Measurements from ENCODE around the gene TBC1D30. TPM values are rescaled to one million over a fixed set of nuclear protein-coding genes. Genes with fewer than 3 reads are reported as not detected.
"Not testable (repeated sequence)": the region's sequence is repeated elsewhere in the genome, so short reads cannot be mapped to it uniquely, and the experiment has no call there.

Gene TBC1D30, protein sequence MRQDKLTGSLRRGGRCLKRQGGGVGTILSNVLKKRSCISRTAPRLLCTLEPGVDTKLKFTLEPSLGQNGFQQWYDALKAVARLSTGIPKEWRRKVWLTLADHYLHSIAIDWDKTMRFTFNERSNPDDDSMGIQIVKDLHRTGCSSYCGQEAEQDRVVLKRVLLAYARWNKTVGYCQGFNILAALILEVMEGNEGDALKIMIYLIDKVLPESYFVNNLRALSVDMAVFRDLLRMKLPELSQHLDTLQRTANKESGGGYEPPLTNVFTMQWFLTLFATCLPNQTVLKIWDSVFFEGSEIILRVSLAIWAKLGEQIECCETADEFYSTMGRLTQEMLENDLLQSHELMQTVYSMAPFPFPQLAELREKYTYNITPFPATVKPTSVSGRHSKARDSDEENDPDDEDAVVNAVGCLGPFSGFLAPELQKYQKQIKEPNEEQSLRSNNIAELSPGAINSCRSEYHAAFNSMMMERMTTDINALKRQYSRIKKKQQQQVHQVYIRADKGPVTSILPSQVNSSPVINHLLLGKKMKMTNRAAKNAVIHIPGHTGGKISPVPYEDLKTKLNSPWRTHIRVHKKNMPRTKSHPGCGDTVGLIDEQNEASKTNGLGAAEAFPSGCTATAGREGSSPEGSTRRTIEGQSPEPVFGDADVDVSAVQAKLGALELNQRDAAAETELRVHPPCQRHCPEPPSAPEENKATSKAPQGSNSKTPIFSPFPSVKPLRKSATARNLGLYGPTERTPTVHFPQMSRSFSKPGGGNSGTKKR
- 0.20 and 0.30 TPM in 2 replicates for total RNA-seq (2014; rRNA removed; shearing (Covaris generic); ENCODE audit: low replicate concordance)

DNA sequence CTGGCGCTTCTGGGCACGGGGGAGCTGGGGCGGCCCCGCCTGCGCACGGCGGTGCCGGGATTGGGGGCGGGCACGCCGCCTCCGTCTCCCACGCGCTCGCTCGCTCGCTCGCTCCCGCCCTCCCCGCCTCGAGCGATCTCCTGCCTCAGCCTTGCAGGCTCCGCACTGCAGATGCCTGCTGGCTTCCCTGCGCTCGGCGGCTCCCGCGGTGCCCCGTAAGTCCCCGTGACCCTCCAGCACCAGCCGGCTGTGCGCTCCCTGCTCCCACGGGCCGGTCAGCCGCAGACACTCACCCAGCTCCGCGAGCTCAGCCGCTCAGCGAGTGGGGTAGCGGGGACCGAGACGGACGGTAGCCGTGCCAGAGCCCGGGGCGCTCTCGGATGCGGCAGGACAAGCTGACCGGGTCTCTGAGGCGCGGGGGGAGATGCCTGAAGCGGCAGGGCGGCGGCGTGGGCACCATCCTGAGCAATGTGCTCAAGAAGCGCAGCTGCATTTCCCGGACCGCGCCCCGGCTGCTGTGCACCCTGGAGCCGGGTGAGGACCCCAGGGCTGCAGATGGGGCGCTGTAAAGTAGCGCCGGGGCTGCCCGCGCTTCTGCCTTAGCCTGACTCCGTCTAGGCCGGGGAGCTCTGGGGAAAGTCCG is at the start of gene TBC1D30:
Gene TBC1D30 (plus strand): TSS at position 148 of the 643 bp plus-strand sequence. CDS start 233 bp downstream, at position 381.
- Histone ChIP-seq H3K27me3 (peaks cover 39% of the 10 kb centered on the region), H3K9me3 (peaks cover 14% of the 10 kb centered on the region), H3K36me3 (no peaks in the 10 kb centered on the region), H3K4me3 (peak within 1 kb of the TSS; percentile 44)
- DNase-seq, result peak; percentile 44

DNA sequence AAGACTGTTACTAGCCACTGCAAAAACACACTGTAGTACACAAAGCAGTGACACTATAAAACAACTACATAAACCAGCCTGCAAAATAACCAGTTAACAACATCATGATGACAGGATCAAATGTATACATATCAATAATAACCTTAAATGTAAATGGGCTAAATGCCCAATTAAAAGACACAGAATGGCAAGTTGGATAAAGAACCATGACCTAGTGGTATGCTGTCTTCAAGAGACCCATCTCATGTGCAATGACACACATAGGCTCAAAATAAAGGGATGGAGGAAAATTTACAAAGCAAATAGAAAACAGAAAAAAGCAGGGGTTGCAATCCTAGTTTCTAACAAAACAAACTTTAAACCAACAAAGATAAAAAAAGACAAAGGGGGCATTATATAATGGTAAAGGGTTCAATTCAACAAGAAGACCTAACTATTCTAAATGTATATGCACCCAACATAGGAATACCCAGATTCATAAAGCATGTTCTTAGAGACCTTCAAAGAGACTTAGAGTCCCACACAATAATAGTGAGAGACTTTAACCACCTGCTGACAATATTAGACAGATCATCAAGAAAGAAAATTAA is 49.2 kb upstream of the TBC1D30 start:
- not testable (repeated sequence) for H3K27me3 ChIP-seq, DNase-seq, H3K4me3 ChIP-seq, H3K36me3 ChIP-seq
- H3K9me3 ChIP-seq, result peaks cover 21% of the 10 kb centered on the region

DNA sequence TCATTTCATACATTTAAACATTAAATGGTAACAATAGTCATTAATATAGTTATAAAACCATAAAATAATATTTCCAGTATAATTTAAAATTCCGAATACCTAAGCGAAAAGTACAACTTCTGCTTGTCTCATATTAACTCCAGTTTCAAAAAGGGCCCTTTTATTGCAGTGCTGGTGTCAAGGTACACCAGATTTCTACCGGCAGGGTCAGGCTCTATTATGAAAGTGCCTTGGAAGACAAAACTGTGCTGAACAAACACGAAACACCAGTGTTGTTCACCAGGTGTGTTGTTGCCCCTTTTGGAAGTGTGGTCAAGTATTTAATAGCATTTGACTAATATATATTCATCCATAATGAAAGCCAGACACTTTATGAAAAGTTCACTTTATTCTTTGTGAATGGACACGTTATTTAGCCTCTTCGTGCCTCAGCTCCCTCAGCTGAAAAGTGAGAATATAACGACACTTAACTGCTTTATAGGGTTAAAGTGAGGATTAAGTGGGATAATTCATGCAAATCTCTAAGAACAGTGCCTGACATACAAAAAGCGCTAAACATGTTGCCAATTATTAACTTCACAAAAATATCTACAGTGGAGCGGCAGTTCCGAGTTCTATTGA is 45.0 kb upstream of the TBC1D30 start:
- Histone ChIP-seq H3K27me3 (peaks cover 40% of the 10 kb centered on the region), H3K36me3 (no peaks in the 10 kb centered on the region)
- DNase-seq, result no peak

DNA sequence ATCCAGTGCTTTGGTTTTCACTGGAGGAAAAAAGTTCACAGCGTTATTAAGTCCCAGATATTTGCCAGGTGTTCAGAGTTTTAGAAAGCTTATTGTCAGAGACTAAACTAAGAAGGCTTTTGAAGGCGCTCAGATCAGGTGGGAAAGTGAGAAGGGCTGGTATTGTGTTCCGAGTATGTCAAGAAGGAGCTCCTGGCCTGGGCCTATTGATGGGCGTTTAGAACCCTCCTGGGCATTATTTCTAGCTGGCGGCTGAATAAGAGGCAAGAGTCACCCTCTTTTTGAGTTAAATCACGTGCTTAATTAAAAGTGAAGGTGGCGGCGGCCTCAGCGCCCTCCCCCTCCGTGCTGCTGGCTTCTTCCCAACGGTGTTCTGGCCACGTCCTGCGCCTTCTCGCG is 44.3 kb upstream of the TBC1D30 start:
- H3K27me3 ChIP-seq, result peaks cover 44% of the 10 kb centered on the region

More for the DNA sequence above, 45.0 kb upstream of the TBC1D30 start:
- H3K4me3 ChIP-seq, result no peak overlapping the region
- H3K9me3 ChIP-seq, result peaks cover 21% of the 10 kb centered on the region

DNA sequence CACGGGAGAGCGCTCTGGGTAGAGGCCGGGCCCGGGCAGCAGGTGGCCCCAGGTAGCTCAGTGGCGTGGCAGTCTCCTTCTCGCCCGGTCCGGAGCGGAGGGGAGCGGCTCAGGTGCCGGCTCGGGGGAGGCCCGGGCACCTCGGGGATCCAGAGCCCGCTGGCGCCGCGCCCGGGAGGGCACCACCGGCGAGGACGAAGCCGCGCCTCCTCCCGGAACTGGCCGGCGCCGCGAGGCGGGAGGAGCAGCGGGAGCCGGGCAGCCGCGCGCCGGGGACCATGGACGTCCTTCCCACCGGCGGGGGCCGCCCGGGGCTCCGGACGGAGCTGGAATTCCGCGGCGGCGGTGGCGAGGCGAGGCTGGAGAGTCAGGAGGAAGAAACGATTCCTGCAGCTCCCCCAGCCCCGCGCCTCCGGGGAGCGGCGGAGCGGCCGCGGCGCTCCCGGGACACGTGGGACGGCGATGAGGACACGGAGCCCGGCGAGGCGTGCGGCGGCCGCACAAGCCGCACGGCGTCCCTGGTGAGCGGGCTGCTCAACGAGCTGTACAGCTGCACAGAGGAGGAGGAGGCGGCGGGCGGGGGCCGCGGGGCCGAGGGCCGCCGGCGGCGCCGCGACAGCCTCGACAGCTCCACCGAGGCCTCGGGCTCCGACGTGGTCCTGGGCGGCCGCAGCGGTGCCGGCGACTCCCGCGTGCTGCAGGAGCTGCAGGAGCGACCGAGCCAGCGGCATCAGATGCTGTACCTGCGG is 43.7 kb upstream of the TBC1D30 start:
- H3K36me3 ChIP-seq, result no peaks in the 10 kb centered on the region
- peak; percentile 38 for DNase-seq
- peaks cover 9% of the 10 kb centered on the region for H3K9me3 ChIP-seq

More for the DNA sequence above, 44.3 kb upstream of the TBC1D30 start:
- Histone ChIP-seq H3K36me3 (no peaks in the 10 kb centered on the region), H3K9me3 (peaks cover 14% of the 10 kb centered on the region), H3K4me3 (peak overlapping the region; percentile 36; the same call in 1 of the 2 replicates)
- DNase-seq, result no peak

DNA sequence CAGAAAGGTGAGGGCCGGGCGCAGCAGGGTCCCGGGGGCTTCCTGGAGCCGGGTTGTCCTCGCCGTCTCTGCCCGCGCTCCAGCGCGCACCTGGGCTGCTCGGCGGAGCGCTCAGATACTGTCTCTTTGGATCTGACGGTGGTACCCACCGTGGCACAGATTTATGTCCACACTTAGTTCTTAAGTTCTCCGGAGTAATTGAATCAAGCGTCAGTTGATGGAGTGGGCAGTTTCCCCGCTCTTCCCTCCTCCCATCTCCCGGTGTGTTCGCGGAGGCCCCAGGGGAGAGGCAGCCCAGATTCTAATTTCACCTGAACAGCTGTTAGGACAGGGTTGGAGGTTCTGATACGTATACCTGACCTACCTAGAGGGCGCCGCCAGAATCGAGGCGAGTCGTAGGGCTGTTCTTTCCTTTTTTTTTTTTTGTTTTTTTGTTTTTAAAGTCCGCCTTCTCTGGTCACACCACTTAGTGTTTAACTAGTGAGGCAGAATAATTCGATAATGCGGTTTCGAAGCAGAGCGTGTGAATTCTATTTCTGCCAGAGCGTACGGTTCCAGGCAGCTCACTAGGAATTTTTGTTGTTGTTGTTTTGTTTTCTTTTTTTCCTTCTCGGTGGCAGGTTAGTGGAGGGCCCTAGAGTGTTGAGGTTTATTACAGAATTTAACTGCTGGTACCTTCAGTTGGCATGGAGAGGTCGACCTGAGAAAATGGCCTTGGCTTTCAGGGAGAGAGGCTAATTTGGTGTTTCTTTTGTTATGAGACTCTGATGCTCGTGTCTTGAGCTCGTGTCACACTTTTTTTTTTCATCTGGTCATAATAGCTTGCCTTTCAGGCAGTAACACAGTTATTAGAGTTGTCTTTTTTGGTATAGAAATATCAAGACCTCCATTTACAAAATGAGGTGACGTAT is 42.9 kb upstream of the TBC1D30 start:
- DNase-seq, result no peak
- Histone ChIP-seq H3K36me3 (no peaks in the 10 kb centered on the region), H3K9me3 (peaks cover 2% of the 10 kb centered on the region; the same call in 1 of the 2 replicates), H3K27me3 (peaks cover 46% of the 10 kb centered on the region), H3K4me3 (no peak overlapping the region)

More for the DNA sequence above, 43.7 kb upstream of the TBC1D30 start:
- H3K4me3 ChIP-seq, result peak overlapping the region; percentile 36; the same call in 1 of the 2 replicates
- peaks cover 45% of the 10 kb centered on the region for H3K27me3 ChIP-seq

DNA sequence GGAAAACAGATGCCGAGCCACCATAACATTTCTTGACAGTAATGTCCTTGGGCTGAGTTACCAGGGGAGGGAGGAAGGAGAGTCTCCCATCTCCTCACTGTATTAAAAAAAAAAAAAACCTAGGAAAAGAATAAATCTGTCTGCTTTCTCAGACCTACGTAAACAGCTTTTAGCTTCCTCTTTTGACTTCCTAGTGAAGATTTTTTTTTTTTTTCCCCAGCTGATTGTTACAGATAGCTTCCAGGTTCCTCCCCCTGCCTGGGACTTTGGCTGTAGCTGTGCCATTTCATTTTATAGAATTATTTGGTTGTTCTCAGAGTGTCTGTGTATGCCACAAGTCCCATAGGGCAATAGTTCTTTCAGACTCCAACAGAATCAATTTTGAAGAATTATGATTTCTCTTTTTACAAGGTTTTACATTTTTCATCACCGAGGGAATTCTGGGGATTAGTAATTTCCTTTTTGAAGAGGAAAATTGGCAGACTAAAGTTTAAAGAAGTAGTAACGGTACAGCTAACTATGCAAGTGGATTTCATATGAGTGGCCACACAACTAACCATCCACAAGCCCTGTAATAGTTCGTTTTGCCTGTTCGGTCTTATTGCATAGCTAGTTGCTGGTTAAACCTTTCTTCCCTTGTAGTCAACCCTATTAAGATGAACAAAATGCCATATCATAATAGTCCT is 42.1 kb upstream of the TBC1D30 start:
- Histone ChIP-seq H3K36me3 (no peaks in the 10 kb centered on the region), H3K9me3 (peaks cover 2% of the 10 kb centered on the region; the same call in 1 of the 2 replicates), H3K27me3 (peaks cover 46% of the 10 kb centered on the region), H3K4me3 (no peak overlapping the region)
- DNase-seq, result no peak

DNA sequence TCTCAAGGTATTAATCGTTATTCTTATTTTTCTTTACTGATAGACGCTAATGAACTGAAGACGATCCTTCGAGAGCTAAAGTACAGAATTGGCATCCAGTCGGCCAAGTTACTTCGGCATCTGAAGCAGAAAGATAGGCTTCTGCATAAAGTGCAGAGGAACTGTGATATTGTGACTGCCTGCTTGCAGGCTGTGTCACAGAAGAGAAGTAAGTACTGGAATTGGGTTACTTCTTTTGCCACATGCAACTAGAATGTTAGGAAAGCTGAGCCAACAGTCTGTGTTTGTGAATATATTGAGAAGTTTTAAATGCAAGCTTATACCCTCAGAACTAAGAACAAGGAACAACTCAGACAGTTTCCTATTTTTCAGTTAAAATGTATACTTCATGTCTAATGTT is 38.6 kb upstream of the TBC1D30 start:
- H3K27me3 ChIP-seq, result peaks cover 40% of the 10 kb centered on the region
- no peak overlapping the region for H3K4me3 ChIP-seq
- H3K9me3 ChIP-seq, result no peaks in the 10 kb centered on the region
- H3K36me3 ChIP-seq, result no peaks in the 10 kb centered on the region
- no peak for DNase-seq

DNA sequence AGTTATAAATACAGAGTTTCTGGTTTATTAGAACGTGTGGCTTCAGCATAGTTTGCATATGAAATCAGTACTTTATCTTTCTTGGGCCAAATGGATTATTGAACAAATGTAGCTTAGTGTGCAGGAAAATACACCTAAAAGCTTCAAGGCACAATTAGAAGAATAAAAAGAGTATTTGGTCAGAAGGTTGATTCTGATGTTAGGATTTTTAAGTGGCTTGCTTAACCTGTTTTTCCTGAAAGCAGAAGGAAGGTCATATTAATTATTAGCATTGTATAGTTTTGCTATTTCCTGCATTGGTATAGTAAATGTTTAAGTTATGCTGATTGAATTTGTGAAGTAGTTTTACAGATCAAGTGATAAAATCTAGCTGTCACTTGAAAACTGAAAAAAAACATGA is 34.3 kb upstream of the TBC1D30 start:
- H3K4me3 ChIP-seq, result no peak overlapping the region
- H3K27me3 ChIP-seq, result peaks cover 8% of the 10 kb centered on the region; the same call in 1 of the 2 replicates
- no peak for DNase-seq
- H3K9me3 ChIP-seq, result no peaks in the 10 kb centered on the region
- H3K36me3 ChIP-seq, result no peaks in the 10 kb centered on the region

DNA sequence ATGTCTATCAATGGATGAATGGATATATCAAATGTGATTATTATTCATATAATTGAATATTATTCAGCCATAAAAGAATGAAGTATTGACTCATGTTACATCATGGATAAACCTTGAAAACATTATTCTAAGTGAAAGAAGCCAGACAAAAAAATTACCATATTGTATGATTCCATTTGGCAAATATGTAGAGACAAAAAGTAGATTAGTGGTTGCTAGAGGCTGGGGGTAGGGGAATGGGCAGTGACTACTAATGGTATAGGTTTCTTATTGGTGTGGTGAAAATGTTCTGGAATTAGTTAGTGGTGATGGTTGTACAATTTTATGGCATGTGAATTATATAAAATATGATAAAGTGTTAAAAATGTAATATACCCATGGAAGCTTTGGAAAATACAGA is 33.4 kb upstream of the TBC1D30 start:
- H3K36me3 ChIP-seq, result no peaks in the 10 kb centered on the region
- DNase-seq, result no peak
- no peak overlapping the region for H3K4me3 ChIP-seq
- no peaks in the 10 kb centered on the region for H3K9me3 ChIP-seq
- 0 out of 2 replicates have a peak, but pooled peaks cover 5% of the 10 kb centered on the region for H3K27me3 ChIP-seq

DNA sequence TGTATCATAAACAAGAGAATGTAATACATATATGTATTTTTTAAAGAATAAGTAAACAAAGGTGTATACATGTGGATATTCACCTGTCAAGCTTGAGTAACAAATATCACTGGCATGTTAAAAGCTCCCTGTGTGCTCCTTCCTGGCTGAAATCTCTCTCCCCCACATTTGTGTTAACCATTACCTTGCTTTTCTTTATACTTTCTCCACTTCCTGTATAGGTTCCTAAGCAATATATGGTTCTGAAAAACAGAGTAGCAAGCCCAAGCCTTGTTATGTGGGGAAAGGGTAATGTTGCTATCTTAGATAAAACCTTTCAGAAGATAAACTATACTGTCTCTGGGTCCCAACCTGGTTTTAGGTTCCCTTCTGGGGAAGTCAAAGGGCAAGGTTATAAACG is 32.3 kb upstream of the TBC1D30 start:
- no peaks in the 10 kb centered on the region for H3K9me3 ChIP-seq
- no peaks in the 10 kb centered on the region for H3K36me3 ChIP-seq
- 0 out of 2 replicates have a peak, but pooled peaks cover 5% of the 10 kb centered on the region for H3K27me3 ChIP-seq
- DNase-seq, result no peak
- no peak overlapping the region for H3K4me3 ChIP-seq

DNA sequence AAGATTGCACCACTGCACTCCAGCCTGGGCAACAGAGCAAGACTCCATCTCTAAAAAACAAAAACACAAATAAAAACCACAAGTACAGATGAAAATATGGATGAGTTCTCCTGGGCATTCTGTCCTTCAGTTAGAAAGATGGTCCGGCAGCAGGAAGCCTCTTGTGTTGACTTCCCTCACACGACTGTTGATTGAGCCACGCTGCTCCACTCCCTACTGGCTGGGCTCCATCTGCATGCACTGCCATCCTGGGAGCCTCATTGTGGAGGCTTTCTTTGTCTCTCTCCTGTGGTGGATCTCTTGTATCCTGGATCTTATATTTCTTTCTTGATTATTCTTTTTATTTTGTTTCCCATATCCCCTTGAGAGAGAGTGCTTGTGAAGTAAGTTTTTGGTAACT is 30.8 kb upstream of the TBC1D30 start:
- no peak for DNase-seq
- Histone ChIP-seq H3K9me3 (no peaks in the 10 kb centered on the region), H3K36me3 (no peaks in the 10 kb centered on the region), H3K4me3 (no peak overlapping the region), H3K27me3 (0 out of 2 replicates have a peak, but pooled peaks cover 5% of the 10 kb centered on the region)

DNA sequence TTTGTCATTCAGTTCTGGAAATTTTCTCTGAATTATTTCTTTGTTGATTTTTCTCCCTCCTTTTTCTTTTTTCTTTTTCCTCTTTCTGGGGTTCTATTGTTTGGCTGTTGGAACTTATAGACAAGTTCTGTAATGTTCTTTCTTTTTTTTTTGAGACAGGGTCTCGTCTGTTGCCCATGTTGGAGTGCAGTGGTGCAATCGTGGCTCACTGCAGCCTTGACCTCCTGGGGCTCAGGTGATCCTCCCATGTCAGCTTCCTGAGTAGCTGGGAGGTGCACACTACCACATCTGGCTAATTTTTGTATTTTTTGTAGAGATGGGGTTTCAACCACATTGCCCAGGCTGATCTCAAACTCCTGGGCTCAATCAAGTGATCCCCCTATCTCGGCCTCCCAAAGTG is 30.1 kb upstream of the TBC1D30 start:
- Histone ChIP-seq H3K27me3 (0 out of 2 replicates have a peak, but pooled peaks cover 5% of the 10 kb centered on the region), H3K36me3 (no peaks in the 10 kb centered on the region), H3K4me3 (no peak overlapping the region), H3K9me3 (no peaks in the 10 kb centered on the region)
- no peak for DNase-seq

DNA sequence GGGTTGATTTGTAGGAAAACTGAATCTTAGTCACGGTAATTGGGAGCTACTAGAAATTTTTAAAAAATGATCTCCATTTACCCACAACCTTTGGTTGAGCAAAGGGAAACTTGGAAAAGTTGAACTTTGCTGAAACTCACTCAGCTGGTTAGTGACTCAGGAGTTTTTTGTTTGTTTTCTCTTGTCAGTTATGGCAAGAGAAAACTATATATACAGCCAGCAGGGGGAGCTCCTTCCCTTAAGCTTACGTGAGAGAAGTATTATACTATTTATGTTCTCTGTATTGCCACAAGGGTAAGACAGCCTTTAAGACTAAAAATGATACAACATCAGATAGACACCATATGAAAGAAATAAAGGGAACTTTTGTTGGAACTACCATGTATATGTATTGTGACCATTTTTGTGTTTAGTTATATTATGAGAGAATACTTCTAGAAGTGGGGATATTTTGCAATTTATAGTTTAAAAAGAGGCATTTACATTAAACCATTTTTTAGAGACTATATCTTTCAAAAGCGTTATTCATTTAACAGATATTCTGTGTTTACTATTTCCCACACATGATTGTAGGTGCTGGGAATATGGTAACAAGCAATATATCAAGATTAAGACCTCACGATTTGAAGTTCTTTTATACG is 28.1 kb upstream of the TBC1D30 start:
- DNase-seq, result peak; percentile 47
- H3K9me3 ChIP-seq, result no peaks in the 10 kb centered on the region

More for the DNA sequence above, 28.1 kb upstream of the TBC1D30 start:
- Histone ChIP-seq H3K4me3 (no peak overlapping the region), H3K27me3 (no peaks in the 10 kb centered on the region), H3K36me3 (no peaks in the 10 kb centered on the region)
